ENCODE data around the gene THEM5.
"Not testable (repeated sequence)": the region's sequence is repeated elsewhere in the genome, so short reads cannot be mapped to it uniquely, and the experiment has no call there.

THEM5 gene, protein sequence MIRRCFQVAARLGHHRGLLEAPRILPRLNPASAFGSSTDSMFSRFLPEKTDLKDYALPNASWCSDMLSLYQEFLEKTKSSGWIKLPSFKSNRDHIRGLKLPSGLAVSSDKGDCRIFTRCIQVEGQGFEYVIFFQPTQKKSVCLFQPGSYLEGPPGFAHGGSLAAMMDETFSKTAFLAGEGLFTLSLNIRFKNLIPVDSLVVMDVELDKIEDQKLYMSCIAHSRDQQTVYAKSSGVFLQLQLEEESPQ

DNA sequence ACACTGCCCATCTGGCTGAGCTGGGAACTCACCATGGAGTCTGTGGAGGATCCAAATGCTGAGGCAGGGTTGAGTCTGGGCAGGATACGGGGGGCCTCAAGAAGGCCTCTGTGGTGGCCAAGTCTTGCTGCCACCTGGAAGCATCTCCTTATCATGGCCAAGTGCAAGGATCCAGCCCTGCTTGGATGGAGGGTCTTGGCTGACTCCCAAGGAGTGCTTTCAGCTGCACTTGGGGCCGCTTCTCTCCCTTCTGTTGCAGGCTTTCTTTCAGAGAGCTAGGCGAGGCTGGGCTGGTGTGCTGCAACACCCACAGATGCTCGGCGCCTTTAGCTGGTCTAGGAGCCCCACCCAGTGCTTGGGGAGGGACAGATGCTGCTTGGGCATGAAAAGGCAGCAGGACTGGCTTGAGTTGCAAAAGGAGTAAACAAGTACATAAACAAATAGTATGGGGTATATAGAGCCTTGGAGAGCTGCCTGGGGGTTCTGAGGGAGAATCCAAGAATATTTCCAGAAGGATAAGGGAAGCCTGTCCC lies at the start of gene THEM5:
Gene THEM5, minus strand, starts transcription at position 302 of the 533 bp plus-strand sequence. Its CDS starts 147 bp downstream, at position 155.
- no peak for DNase-seq

DNA sequence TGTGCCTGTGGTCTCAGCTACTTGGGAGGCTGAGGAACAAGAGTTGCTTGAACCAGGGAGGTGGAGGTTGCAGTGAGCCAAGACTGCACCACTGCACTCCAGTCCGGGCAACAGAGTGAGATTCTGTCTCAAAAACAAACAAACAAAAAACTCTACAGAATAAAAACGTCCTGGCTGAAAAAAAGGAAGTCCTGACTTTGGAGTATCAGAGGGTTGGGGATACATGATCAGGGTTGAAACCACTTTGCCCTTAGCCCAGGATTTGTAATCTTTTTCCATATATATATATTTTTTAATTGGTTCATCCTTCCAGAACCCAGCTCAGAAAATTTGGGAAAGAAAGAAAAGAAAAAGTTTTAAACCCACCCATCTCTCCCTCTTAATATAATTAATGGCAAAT lies 49.3 kb upstream of the THEM5 start:
- no peak for DNase-seq

DNA sequence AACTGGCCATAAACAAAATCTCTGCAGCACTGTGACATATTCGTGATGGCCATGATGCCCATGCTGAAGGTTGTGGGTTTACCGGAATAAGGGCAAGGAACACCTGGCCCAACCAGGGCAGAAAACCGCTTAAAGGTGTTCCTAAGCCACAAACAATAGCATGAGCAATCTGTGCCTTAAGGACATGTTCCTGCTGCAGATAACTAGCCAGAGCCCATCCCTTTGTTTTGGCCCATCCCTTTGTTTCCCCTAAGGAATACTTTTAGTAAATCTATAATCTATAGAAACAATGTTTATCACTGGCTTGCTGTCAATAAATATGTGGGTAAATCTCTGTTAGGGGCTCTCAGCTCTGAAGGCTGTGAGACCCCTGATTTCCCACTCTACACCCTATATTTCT lies 47.3 kb upstream of the THEM5 start:
- DNase-seq: not testable (repeated sequence)

DNA sequence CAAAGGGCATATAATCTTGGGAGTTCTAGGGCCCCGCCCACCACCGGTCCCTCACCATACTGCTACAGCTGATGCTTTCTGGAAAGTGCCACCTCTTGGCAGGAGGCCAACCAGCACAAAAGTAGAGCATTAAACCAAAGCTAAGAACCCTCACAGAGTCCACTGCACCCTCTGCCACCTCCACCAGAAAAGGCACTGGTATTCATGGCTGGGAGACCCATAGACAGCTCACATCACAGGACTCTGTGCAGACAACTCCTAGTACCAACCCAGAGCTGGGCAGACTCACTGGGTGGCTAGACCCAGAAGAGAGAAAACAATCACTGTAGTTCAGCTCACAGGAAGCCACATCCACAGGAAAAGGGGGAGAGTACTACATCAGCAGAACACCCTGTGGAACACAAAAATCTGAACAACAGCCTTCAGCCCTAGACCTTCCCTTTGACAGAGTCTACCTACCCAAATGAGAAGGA lies 45.0 kb upstream of the THEM5 start:
- peak; percentile 63 for DNase-seq

DNA sequence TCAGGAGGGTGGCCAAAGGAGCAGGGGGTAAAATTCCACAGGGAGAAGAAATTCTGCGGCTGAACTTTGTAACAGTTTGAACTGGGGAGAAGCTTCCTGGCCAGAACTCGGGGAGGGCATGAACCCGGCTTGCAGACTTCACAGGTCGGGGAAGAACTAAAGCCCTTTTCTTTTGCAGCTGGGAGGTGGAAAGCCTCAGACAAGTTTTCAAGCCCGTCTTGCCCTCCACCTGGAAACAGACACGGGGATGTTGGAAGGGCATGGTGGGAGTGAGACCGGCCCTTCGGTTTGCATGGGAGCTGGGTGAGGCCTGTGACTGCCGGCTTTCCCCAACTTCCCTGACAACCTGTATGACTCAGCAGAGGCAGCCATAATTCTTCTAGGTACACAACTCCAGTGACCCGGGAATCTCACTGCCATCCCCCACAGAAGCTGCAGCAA lies 44.5 kb upstream of the THEM5 start:
- DNase-seq: no peak

DNA sequence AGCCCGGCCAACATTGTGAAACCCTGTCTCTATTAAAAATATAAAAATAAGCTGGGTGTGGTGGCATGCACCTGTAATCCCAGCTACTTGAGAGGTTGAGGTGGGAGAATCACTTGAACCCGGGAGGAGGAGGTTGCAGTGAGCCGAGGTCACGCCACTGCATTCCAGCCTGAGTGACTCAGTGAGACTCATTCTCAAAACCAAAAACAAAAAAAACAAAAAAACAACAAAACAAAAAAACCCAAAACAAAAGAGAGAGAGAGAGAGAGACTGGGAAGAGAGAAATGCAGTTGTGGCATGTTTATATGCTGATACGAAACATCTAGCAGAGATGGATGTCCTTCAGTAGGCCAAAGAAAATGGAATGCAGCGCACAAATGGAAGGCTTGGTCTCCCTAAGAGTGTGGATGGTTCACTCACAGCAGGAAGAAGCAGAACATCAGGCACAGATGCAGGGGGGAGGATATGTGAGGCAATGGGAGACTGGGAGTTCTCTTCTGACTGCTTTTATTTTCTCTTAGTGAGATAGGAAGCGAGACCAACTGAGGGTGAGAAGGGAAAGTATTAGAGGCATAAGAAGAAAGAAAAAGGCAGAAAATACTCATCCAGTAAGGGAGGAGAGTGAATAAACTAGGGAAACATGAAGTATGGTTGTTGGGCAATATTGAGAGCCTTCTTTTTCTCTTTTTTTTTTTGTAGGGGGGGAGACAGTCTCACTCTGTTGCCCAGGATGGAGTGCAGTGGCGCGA lies 39.8 kb upstream of the THEM5 start:
- no peak for DNase-seq

DNA sequence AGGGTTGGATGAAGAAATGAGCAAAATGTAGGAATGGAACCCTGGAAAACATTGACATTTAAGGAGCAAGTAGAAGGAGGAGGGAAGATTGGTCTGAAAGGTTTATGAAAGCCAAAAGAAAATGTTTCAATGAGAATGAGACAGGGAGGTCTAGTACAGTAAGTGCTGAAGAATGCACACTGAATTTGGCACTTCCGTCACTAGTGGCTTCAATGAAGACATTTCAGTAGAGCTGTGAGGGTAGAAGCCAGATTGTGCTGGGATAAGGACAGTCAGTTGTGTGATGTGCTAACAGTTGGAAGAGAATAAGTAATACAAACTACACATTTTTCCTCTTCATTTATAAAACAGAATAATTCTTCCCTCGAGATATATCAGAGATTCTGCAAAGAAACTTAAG lies 38.7 kb upstream of the THEM5 start:
- no peak for DNase-seq

DNA sequence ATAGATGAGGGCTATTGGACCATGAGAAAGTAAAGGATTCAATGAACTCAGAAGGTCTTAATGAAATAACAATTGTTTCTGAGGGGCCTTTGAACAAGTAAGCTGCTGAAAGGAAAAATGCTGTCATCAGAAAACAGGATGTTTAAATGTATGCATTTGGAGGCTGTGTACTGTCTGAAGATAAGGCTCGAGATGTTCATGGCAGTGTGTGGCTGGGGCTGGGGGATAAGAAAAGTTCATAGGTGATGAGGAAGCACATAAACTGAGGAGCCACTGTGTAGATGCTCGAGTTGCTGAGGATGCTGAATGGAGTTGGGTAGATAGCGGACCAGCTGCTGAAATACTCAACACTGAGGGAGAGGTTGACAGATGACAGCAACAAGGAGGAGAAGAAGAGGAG lies 38.0 kb upstream of the THEM5 start:
- DNase-seq: no peak

DNA sequence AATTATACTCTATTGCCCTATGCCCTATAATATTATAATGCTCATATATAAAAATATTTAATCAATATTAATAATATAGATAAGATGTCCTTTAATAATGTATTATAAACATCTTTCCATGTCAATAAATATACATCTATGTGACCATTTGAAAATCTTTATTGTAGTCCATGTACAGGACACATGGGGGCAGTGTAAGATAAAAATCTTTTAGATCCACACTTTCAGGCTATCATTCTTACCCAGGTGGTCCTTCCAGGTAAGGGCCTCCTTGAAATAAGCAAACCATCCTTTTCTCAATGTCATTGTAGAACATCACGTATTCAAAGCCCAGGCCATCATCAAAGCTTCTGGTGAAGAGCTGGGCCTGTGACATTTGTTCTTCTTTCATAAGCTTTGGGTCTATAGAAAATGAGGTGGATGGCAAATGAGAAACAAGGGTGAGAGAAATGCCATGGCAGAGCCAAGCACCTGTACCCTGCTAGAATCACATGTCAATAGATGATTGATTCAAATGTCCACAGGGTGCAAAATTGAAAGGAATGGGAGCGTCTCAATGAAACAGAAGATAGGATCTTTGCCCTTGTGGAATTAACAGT lies 35.6 kb upstream of the THEM5 start:
- DNase-seq: no peak

DNA sequence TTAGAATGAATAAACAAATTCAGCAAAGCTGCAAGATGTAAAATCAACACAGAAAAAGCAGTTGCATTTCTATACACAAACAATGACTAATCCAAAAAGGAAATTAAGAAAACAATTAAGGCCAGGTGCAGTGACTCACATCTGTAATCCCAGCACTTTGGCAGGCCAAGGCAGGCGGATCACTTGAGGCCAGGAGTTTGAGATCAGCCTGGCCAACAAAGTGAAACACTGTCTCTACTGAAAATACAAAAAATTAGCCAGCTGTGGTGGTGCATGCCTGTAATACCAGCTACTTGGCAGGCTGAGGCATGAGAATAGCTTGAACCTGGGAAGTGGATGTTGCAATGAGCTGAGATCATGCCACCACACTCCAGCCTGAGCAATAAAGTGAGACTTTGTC lies 33.5 kb upstream of the THEM5 start:
- no peak for DNase-seq

DNA sequence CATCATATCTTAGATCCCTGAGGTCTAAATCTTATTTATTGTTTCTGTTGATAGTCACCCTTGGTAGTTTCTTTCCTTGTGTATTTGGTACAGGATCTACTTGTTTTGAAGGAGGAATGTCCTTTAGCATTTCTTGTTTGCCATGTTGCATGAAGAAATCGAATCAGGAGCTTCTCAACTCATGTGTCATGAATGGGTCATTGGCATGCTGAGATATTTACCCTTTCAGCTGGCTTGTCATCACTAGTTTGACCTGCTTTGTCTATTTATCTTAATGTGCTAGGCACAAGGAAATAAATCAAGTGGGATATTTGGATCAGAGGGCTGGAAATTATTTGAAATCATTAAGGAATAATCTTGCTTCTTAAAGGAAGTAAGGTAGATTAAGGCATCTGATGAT lies 32.0 kb upstream of the THEM5 start:
- DNase-seq: no peak

DNA sequence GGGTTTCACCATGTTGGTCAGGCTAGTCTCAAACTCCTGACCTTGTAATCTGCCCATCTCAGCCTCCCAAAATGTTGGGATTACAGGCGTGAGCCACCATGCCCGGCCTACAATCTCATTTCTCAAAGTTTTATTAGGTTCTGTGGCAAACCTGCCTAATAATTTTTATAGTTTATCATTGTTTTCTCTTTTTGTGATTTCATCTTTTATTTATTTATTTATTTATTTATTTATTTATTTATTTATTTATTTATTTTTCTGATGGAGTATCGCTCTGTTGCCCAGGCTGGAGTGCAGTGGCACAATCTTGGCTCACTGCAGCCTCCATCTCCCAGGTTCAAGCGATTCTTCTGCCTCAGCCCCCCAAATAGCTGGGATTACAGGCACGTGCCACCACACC lies 31.4 kb upstream of the THEM5 start:
- DNase-seq: not testable (repeated sequence)

DNA sequence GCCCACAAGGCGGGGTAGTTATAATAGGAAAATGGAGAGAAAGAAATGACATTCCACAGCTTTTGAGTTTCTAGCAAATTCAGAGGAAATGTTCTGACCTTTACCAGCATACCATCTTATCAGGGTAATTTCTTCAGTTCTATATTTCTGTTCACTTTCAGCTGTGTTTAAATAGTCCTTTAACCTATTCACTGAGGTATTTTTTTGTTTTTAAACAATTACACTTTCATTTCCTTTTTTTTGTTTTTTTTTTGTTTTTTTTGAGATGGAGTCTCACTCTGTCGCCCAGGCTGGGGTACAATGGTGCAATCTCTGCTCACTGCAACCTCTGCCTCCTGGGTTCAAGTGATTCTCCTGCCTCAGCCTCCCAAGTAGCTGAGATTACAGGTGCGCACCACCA lies 30.9 kb upstream of the THEM5 start:
- not testable (repeated sequence) for DNase-seq

DNA sequence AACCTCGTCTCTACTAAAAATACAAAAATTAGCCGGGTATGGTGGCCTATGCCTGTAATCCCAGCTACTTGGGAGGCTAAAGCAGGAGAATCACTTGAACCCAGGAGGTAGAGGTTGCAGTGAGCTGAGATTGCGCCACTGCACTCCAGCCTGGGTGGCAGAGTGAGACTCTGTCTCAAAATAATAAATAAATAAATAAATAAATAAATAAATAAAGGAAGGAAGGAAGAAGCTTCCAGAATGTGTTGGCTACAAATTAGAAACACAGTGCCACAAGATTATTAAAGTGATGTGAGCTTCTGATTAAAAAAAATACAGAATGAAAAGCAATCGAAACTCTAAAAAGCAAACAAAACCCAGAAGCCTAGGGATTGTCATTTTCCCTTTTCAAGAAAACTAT lies 30.4 kb upstream of the THEM5 start:
- DNase-seq: not testable (repeated sequence)

DNA sequence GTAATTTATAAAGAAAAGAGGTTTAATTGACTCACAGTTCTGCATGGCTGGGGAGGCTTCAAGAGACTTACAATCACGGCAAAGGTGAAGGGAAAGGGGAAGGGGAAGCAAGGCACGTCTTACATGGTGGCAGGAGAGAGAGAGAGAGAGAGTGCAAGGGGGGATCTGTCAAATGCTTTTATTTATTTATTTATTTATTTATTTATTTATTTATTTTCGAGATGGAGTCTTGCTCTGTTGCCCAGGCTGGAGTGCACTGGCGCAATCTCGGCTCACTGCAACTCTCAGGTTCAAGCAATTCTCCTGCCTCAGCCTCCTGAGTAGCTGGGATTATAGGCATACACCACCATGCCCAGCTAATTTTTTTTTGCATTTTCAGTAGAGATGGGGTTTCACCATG lies 29.4 kb upstream of the THEM5 start:
- not testable (repeated sequence) for DNase-seq

DNA sequence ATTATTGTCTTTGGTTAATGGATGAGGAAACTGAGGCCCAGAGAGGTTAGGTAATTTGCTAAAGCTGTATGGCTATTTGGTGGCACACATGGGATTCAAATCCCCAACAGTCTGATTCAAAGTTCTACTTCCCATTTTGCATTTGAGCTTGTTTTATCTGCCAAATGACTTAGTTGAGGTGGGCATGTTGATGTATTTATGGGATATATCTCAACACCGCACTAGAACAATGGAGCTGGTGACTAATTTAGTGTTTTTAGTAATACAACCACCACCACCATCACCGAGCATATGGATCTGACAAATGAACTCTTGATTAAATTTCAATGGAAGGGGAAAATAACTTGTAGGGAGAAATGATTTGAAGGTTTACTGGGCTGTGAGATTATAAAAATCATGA lies 29.0 kb upstream of the THEM5 start:
- DNase-seq: no peak

DNA sequence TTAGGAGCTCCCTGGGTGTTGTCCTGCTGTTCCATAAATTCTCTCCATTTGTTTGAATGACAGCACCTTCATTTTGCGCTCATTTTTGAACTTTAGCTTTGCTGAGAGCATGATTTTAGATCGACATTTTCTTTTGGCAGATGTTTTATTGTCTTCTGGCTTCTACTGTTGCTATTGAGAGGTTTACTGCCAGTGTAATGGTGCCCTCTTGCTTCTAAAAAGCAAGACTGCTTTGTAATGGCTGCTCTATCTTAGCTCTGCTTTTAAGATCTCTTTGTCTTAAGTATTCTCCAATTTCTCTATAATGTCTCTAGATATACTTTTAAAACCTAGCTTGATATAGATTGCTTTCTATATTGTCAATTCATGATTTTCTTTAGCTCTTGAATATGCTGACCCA lies 28.0 kb upstream of the THEM5 start:
- no peak for DNase-seq

DNA sequence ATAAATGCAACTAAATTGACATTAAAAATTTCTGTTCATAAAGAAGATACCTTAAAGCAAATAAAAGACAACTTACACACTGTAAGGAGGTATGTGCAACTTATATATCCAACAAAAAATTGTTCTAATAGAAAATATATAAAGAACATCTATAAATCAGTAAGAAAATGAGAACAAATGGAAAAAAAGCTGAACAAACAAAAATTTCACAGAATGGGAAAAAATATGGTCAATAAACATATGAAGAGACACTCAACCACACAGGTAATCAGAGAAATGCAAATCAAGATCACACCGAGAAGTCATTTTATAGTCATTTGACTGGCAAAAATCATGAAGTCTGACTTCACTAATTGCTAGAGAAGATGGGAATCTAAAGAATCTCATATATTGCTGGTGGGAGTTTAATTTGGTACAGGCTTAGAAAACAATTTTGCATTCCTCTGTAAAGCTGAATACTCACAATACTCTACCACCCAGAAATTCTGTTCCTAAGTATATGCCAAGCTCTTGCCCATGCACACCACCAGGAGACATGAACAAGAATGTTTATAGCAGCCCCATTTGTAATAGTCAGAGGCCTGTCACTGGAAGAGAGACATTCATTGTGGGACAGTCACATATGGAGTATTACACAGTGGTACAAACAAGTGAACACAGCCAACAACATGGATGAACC lies 22.0 kb upstream of the THEM5 start:
- no peak for DNase-seq

DNA sequence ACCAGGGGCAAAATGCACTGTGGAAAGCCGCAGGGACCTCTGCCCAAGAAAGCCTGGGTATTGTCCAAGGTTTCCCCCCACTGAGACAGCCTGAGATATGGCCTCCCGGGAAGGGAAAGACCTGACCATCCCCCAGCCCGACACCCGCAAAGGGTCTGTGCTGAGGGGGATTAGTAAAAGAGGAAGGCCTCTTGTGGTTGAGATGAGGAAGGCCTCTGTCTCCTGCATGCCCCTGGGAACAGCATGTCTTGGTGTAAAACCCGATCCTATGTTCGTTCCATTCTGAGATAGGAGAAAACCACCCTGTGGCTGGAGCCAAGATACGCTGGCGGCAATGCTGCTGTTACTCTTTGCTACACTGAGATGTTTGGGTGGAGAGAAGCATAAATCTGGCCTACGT lies 19.3 kb upstream of the THEM5 start:
- DNase-seq: not testable (repeated sequence)

DNA sequence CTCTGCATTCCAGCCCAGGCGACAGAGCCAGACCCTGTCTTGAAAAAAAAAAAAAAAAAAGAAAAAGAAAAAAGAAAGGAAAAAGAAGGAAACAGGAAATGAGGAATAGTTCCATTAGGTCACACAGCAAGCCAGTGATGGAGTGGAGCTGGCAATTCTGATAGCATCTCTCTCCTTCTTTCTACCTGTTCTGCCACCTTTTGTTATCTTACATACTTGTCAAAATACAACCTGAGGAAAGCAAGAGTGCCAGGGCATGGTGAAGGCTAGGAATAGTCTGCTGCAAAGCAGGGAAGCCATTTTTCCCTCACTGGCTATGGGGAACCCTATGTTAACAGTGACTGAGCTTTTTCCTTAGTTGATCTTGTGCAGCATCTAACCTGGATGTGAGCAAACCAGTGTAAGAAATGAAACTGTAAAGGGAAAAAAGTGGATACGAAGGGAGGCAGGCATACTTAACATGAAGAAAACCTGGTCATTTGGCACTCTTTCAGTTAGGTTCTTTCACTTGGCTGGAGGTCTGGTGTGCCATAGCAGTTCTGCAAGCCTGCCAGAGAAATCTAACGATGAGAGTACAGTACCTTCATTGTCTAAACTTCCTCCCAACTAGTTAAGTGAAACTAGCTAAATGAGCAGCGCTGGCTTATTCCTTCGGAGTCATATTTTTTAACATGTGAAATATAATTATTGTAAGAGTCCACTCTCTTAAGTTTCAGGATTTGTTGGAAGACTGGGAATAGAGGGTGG lies 17.9 kb upstream of the THEM5 start:
- no peak for DNase-seq

DNA sequence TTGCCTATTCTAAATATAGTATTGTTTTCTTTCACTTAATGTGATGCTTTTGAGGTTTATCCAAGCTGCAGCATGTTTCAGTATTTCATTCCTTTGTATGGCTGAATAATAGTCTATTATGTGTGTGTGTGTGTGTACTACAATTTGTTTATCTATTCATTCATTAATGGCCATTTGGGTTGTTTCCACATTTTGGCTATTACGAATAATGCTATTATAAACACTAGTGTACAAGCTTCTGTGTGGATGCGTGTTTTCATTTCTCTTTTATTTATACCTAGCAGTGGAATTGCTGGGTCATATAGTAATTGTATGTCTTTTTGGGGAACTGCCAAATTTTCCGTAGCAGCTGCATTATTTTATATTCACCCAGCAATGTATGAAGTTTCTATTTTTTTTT lies 15.0 kb upstream of the THEM5 start:
- DNase-seq: no peak

DNA sequence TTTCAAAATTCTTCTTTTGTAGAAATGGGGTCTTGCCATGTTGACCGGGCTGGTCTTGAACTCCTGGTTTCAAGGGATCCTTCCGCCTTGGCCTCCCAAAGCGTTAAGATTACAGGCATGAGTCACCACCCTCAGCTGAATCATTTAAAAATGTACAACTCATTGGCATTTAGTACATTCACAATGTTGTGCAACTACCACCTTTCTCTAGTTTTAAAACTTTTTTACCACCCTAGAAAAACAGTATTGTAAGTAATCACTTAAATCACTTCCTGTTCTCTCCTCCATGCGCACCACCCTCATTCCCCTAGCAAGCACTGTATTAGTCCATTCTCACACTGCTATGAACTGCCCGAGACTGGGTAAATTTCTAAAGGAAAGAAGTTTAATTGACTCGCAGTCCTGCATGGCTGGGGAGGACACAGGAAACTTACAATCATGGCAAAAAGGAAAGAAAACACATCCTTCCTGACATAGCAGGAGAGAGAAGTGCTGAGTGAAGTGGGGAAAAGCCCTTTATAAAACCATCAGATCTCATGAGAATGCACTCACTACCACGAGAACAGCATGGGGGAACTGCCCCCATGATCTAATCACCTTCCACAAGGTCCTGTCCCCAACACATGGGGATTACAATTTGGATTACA lies 14.4 kb upstream of the THEM5 start:
- DNase-seq: no peak

All from CD4-positive, alpha-beta T cell treated with Interferon gamma for 1 hour (primary cell).